SIG-M5 (cell line): ENCODE results near the gene C17orf113.

Experiments
- DNase-seq: peaks from one replicate; lab custom pipeline; 2025; lab: John Stamatoyannopoulos, UW

The C17orf113 gene

GRCh38 chr17:42050393-42051012 lies at the start of gene C17orf113:
Gene C17orf113, minus strand, starts transcription at chr17:42050601. Its CDS starts 7,225 bp downstream, at chr17:42043376.
- no peak for DNase-seq

- no peak for DNase-seq
Measured at GRCh38 chr17:42098730-42099399, 48.5 kb upstream of the C17orf113 start.

- no peak for DNase-seq
Measured at GRCh38 chr17:42097691-42098631, 47.6 kb upstream of the C17orf113 start, which contains the start of gene ZNF385C. Gene ZNF385C, minus strand, starts transcription at chr17:42098473. Its CDS starts 35,417 bp downstream, at chr17:42063056.

- no peak for DNase-seq
Measured at GRCh38 chr17:42096360-42097111, 46.1 kb upstream of the C17orf113 start.

GRCh38 chr17:42094375-42095069 lies 44.1 kb upstream of the C17orf113 start:
- DNase-seq: no peak

GRCh38 chr17:42092939-42093338 lies 42.5 kb upstream of the C17orf113 start:
- DNase-seq: no peak

GRCh38 chr17:42090964-42091790 lies 40.8 kb upstream of the C17orf113 start:
- DNase-seq: no peak

- no peak for DNase-seq
Measured at GRCh38 chr17:42088736-42089135, 38.3 kb upstream of the C17orf113 start.

- no peak for DNase-seq
Measured at GRCh38 chr17:42087736-42088705, 37.6 kb upstream of the C17orf113 start.

- DNase-seq: no peak
Measured at GRCh38 chr17:42087042-42087701, 36.8 kb upstream of the C17orf113 start.

- no peak for DNase-seq
Measured at GRCh38 chr17:42081516-42082129, 31.2 kb upstream of the C17orf113 start.

- DNase-seq: no peak
Measured at GRCh38 chr17:42079541-42079940, 29.1 kb upstream of the C17orf113 start.

- no peak for DNase-seq
Measured at GRCh38 chr17:42078396-42079043, 28.1 kb upstream of the C17orf113 start.

- no peak for DNase-seq
Measured at GRCh38 chr17:42077755-42078154, 27.4 kb upstream of the C17orf113 start.

- no peak for DNase-seq
Measured at GRCh38 chr17:42076797-42077559, 26.6 kb upstream of the C17orf113 start.

- no peak for DNase-seq
Measured at GRCh38 chr17:42075789-42076188, 25.4 kb upstream of the C17orf113 start.
